Measurements from ENCODE around the gene CBARP. TPM values are rescaled to one million over a fixed set of nuclear protein-coding genes. Genes with fewer than 3 reads are reported as not detected.
"Not testable (repeated sequence)": the region's sequence is repeated elsewhere in the genome, so short reads cannot be mapped to it uniquely, and the experiment has no call there.

Gene CBARP
- total RNA-seq, 2 donors from 2014 or later = 0.38 to 0.58 TPM

DNA sequence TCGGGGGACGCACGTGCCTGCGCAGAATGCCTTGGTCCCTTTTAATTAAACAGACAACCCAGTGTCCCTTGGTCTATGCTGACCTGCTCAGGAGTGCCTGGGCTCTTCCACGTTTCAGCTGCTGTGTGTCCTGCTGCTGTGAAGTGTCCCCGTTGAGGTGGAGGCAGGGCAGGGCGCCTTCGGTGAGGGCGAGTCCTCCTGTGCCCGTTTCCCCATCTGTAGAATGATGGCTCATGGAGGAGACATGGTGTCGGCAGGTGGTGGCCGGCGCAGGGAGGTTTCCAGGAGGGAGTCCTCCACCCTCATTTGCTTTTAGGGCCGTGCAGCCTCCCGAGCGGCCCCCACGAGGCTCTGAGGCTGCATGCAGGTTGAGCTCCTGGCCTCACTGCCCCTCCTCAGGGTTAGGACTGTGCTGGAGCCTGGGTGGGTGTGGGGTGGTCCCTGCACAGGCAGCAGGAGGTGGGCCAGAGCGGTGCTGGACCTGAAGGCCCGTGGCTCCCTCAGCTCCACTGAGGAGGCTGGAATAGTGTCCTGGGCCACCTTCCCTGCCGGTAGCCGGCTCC lies 23.4 kb downstream of the CBARP start:
- H3K27ac Mint-ChIP-seq = peak overlapping the region; percentile 99
- DNase-seq = no peak
- peak overlapping the region; percentile 85 to 96 for H3K4me3 Mint-ChIP-seq
- no peaks in the 10 kb centered on the region for H3K27me3 Mint-ChIP-seq (ENCODE audit: low read depth)
- peaks cover 39% of the 10 kb centered on the region for H3K4me1 Mint-ChIP-seq (ENCODE audit: low read depth)
- ATAC-seq (replicated peaks in 1 of 2) = no peak
- H3K36me3 Mint-ChIP-seq (ENCODE audit: insufficient read depth in 2 of 2) = peaks cover 6 to 13% of the 10 kb centered on the region in 2 donors
- H3K9me3 Mint-ChIP-seq = no peaks in the 10 kb centered on the region

- H3K27me3 Mint-ChIP-seq (ENCODE audit: low read depth) = no peaks in the 10 kb centered on the region
- ATAC-seq (replicated peaks in 1 of 2) (peak; percentile 89 to 93), DNase-seq (peak; percentile 58 to 65)
- H3K4me1 Mint-ChIP-seq (ENCODE audit: low read depth) = peaks cover 40% of the 10 kb centered on the region
- no peaks in the 10 kb centered on the region for H3K9me3 Mint-ChIP-seq
- H3K27ac Mint-ChIP-seq = peak overlapping the region; percentile 99
- H3K36me3 Mint-ChIP-seq (ENCODE audit: insufficient read depth in 2 of 2) = peaks cover 6 to 13% of the 10 kb centered on the region in 2 donors
- peak overlapping the region; percentile 85 to 96 for H3K4me3 Mint-ChIP-seq
These were observed 24.2 kb downstream of the CBARP start for GRCh38 chr19:1213391-1214286.

GRCh38 chr19:1211494-1212234 lies 26.1 kb downstream of the CBARP start:
- DNase-seq = no peak

DNA sequence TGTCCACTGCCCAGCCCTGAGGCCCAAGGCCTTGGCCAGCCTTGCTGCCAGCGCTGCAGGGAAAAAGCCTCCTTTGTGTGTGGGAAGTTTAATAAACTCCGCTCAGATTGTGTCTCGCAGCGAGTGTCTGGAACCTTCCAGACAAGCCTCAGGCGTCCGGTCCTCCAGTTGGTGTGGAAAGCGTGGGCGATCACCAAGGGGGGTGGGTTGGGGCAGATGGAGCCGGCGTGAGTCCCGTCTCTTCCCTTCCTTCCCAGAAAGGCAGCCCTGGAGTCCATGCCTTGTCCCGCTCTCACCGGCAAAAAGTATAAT lies 27.6 kb downstream of the CBARP start:
- no peak for DNase-seq

More at GRCh38 chr19:1211494-1212234, 26.1 kb downstream of the CBARP start:
- Mint-ChIP-seq H3K9me3 (no peaks in the 10 kb centered on the region), H3K4me3 (peak overlapping the region in 1 of 2 donors; percentile 6), H3K27ac (no peak overlapping the region), H3K36me3 (ENCODE audit: insufficient read depth in 2 of 2) (peaks cover 9 to 21% of the 10 kb centered on the region in 2 donors), H3K27me3 (ENCODE audit: low read depth) (no peaks in the 10 kb centered on the region), H3K4me1 (ENCODE audit: low read depth) (peaks cover 54% of the 10 kb centered on the region)
- no peak for ATAC-seq (replicated peaks in 1 of 2)

DNA sequence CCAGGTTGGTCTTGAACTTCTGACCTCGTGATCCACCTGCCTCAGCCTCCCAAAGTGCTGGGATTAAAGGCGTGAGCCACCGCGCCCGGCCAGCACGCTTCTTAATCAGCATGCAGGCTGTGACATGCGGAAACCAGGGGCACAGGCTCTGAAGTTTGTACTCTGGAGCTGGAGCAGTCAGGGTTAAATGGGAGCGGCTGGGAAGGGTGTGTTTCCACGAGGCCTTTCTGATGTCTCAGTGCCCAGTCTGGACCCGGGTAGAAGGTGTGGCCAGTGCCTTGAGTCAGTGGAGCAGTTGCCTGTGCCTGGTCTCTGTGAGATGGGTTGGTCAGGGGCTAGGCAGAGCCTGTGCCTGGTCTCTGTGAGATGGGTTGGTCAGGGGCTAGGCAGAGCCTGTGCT lies 29.0 kb downstream of the CBARP start:
- peaks cover 58% of the 10 kb centered on the region for H3K4me1 Mint-ChIP-seq (ENCODE audit: low read depth)
- DNase-seq; H3K9me3 Mint-ChIP-seq; H3K27ac Mint-ChIP-seq; H3K27me3 Mint-ChIP-seq (ENCODE audit: low read depth); ATAC-seq (replicated peaks in 1 of 2): not testable (repeated sequence)
- H3K4me3 Mint-ChIP-seq = peak overlapping the region in 1 of 2 donors; percentile 99
- peaks cover 9 to 22% of the 10 kb centered on the region in 2 donors for H3K36me3 Mint-ChIP-seq (ENCODE audit: insufficient read depth in 2 of 2)

More for the DNA sequence above, 27.6 kb downstream of the CBARP start:
- Mint-ChIP-seq H3K27ac (no peak overlapping the region), H3K9me3 (no peaks in the 10 kb centered on the region), H3K36me3 (ENCODE audit: insufficient read depth in 2 of 2) (peaks cover 9 to 23% of the 10 kb centered on the region in 2 donors), H3K27me3 (ENCODE audit: low read depth) (no peaks in the 10 kb centered on the region), H3K4me1 (ENCODE audit: low read depth) (peaks cover 55% of the 10 kb centered on the region), H3K4me3 (no peak overlapping the region)
- ATAC-seq (replicated peaks in 1 of 2) = no peak

DNA sequence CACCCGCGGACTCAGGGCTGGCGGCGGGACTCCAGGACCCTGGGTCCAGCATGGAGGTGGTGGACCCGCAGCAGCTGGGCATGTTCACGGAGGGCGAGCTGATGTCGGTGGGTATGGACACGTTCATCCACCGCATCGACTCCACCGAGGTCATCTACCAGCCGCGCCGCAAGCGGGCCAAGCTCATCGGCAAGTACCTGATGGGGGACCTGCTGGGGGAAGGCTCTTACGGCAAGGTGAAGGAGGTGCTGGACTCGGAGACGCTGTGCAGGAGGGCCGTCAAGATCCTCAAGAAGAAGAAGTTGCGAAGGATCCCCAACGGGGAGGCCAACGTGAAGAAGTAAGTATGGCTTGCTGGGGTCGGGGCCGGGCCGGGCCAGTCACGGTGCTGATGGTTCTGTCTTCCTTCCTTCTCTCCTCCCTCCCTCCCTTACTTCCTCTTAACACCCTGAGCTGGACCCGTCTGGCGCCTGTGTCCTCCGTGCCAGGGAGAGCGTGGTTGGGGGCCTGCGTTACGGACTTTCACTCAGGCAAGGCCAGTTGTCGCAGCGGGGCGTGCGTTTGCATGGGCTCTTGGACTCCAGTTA lies 30.8 kb downstream of the CBARP start:
- H3K4me3 Mint-ChIP-seq = peak overlapping the region; percentile 99
- peaks cover 5 to 14% of the 10 kb centered on the region in 2 donors for H3K36me3 Mint-ChIP-seq (ENCODE audit: insufficient read depth in 2 of 2)
- peaks cover 60% of the 10 kb centered on the region for H3K4me1 Mint-ChIP-seq (ENCODE audit: low read depth)
- ATAC-seq (replicated peaks in 1 of 2) (no peak), DNase-seq (peak; percentile 28 to 34)
- H3K27ac Mint-ChIP-seq = peak overlapping the region; percentile 97
- no peaks in the 10 kb centered on the region for H3K27me3 Mint-ChIP-seq (ENCODE audit: low read depth)
- no peaks in the 10 kb centered on the region for H3K9me3 Mint-ChIP-seq

DNA sequence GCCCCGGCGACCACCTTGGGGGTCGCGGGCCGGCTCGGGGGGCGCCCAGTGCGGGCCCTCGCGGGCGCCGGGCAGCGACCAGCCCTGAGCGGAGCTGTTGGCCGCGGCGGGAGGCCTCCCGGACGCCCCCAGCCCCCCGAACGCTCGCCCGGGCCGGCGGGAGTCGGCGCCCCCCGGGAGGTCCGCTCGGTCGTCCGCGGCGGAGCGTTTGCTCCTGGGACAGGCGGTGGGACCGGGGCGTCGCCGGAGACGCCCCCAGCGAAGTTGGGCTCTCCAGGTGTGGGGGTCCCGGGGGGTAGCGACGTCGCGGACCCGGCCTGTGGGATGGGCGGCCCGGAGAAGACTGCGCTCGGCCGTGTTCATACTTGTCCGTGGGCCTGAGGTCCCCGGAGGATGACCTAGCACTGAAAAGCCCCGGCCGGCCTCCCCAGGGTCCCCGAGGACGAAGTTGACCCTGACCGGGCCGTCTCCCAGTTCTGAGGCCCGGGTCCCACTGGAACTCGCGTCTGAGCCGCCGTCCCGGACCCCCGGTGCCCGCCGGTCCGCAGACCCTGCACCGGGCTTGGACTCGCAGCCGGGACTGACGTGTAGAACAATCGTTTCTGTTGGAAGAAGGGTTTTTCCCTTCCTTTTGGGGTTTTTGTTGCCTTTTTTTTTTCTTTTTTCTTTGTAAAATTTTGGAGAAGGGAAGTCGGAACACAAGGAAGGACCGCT lies 31.5 kb downstream of the CBARP start:
- H3K27me3 Mint-ChIP-seq (ENCODE audit: low read depth) = no peaks in the 10 kb centered on the region
- peak overlapping the region; percentile 99 for H3K4me3 Mint-ChIP-seq
- peaks cover 56% of the 10 kb centered on the region for H3K4me1 Mint-ChIP-seq (ENCODE audit: low read depth)
- no peaks in the 10 kb centered on the region for H3K9me3 Mint-ChIP-seq
- peaks cover 5 to 11% of the 10 kb centered on the region in 2 donors for H3K36me3 Mint-ChIP-seq (ENCODE audit: insufficient read depth in 2 of 2)
- peak overlapping the region; percentile 97 for H3K27ac Mint-ChIP-seq
- ATAC-seq (replicated peaks in 1 of 2) (no peak), DNase-seq (peak in 1 of 2 donors; percentile 27)

DNA sequence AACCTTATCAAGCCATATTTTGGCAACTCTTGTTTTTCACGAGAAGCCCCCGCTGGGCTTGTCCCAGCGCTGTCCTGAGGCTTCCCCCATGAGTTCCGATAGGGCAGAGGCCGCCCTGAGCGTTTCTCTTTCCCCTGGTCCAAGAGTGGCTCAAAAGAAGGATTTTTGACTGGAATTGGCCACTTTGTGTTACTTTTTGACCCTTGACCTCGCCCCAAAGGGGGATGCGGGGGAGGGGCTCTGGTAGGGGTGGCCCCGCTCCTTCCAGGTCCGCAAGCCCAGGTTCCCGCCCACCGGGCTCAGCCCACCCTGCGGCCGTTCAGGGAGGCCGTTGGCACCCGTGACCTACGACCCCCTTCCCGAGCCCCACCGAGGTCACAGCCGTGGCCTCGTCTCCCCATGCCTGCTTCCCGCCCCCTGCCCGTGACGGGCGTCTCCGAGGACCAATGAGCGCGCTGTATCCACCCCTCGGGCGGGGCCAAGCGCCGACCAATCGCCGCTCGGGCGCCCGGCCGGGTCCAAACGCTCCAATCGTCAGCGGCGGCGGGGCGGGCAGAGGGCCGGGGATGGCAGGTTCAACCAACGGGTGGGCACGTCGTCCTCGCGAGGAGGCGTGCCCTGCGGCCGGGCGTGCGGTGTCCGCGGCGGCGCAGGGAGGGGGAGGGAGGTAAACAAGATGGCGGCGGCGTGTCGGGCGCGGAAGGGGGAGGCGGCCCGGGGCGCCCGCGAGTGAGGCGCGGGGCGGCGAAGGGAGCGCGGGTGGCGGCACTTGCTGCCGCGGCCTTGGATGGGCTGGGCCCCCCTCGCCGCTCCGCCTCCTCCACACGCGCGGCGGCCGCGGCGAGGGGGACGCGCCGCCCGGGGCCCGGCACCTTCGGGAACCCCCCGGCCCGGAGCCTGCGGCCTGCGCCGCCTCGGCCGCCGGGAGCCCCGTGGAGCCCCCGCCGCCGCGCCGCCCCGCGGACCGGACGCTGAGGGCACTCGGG lies 32.4 kb downstream of the CBARP start, which contains the start of gene STK11:
Gene STK11 (plus strand): TSS at position 665 of the 986 bp plus-strand sequence. CDS start 1,136 bp downstream, outside the sequence.
- Mint-ChIP-seq H3K27ac (peak within 1 kb of the TSS; percentile 97), H3K4me3 (peak within 1 kb of the TSS; percentile 99), H3K27me3 (ENCODE audit: low read depth) (no peaks in the 10 kb centered on the region), H3K9me3 (no peaks in the 10 kb centered on the region), H3K4me1 (ENCODE audit: low read depth) (peaks cover 49% of the 10 kb centered on the region), H3K36me3 (ENCODE audit: insufficient read depth in 2 of 2) (peaks cover 5 to 11% of the 10 kb centered on the region in 2 donors)
- peak; percentile 100 for DNase-seq
- peak; percentile 95 to 96 for ATAC-seq (replicated peaks in 1 of 2)

GRCh38 chr19:1200614-1201013 lies 37.2 kb downstream of the CBARP start:
- not testable (repeated sequence) for H3K27ac Mint-ChIP-seq; DNase-seq; H3K4me3 Mint-ChIP-seq; H3K36me3 Mint-ChIP-seq (ENCODE audit: insufficient read depth in 2 of 2); H3K9me3 Mint-ChIP-seq; ATAC-seq (replicated peaks in 1 of 2); H3K27me3 Mint-ChIP-seq (ENCODE audit: low read depth)
- peaks cover 22% of the 10 kb centered on the region for H3K4me1 Mint-ChIP-seq (ENCODE audit: low read depth)

- no peaks in the 10 kb centered on the region for H3K36me3 Mint-ChIP-seq (ENCODE audit: insufficient read depth in 2 of 2)
- H3K4me3 Mint-ChIP-seq = no peak overlapping the region
- H3K4me1 Mint-ChIP-seq (ENCODE audit: low read depth) = peaks cover 16% of the 10 kb centered on the region
- H3K9me3 Mint-ChIP-seq = no peaks in the 10 kb centered on the region
- H3K27ac Mint-ChIP-seq = no peak overlapping the region
- DNase-seq (no peak), ATAC-seq (replicated peaks in 1 of 2) (no peak)
- H3K27me3 Mint-ChIP-seq (ENCODE audit: low read depth) = no peaks in the 10 kb centered on the region
These were observed 38.3 kb downstream of the CBARP start for GRCh38 chr19:1199531-1199930.

- Mint-ChIP-seq H3K4me3 (peak overlapping the region in 1 of 2 donors; percentile 5), H3K4me1 (ENCODE audit: low read depth) (peaks cover 37% of the 10 kb centered on the region), H3K27me3 (ENCODE audit: low read depth) (no peaks in the 10 kb centered on the region), H3K27ac (peak overlapping the region; percentile 79), H3K9me3 (no peaks in the 10 kb centered on the region), H3K36me3 (ENCODE audit: insufficient read depth in 2 of 2) (no peaks in the 10 kb centered on the region)
- DNase-seq (peak; percentile 73 to 81), ATAC-seq (replicated peaks in 1 of 2) (peak; percentile 76 to 83)
These were observed 48.4 kb downstream of the CBARP start for GRCh38 chr19:1189419-1189818.
